ENCODE results near the gene ZC3H4. TPM values are rescaled to one million over a fixed set of nuclear protein-coding genes. Genes with fewer than 3 reads are reported as not detected.

ZC3H4 gene
- total RNA-seq, 1 donor from 2014 or later: 53.1 TPM

- TF ChIP-seq, protein P1, sequence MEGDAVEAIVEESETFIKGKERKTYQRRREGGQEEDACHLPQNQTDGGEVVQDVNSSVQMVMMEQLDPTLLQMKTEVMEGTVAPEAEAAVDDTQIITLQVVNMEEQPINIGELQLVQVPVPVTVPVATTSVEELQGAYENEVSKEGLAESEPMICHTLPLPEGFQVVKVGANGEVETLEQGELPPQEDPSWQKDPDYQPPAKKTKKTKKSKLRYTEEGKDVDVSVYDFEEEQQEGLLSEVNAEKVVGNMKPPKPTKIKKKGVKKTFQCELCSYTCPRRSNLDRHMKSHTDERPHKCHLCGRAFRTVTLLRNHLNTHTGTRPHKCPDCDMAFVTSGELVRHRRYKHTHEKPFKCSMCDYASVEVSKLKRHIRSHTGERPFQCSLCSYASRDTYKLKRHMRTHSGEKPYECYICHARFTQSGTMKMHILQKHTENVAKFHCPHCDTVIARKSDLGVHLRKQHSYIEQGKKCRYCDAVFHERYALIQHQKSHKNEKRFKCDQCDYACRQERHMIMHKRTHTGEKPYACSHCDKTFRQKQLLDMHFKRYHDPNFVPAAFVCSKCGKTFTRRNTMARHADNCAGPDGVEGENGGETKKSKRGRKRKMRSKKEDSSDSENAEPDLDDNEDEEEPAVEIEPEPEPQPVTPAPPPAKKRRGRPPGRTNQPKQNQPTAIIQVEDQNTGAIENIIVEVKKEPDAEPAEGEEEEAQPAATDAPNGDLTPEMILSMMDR (IDR thresholded peaks at IDR 0.05): no peak
- DNase-seq (ENCODE audit: extremely low spot score, unreplicated experiment): no peak
- Mint-ChIP-seq H3K36me3 (ENCODE audit: unreplicated experiment) (no peaks in the 10 kb centered on the region), H3K27ac (ENCODE audit: unreplicated experiment) (no peak overlapping the region), H3K9me3 (ENCODE audit: unreplicated experiment) (no peaks in the 10 kb centered on the region), H3K4me3 (ENCODE audit: unreplicated experiment) (peak overlapping the region; percentile 61), H3K4me1 (ENCODE audit: unreplicated experiment) (peaks cover 15% of the 10 kb centered on the region), H3K27me3 (ENCODE audit: unreplicated experiment) (peaks cover 21% of the 10 kb centered on the region)
These were observed 93.3 kb downstream of the ZC3H4 start for GRCh38 chr19:47020132-47020805.

DNA sequence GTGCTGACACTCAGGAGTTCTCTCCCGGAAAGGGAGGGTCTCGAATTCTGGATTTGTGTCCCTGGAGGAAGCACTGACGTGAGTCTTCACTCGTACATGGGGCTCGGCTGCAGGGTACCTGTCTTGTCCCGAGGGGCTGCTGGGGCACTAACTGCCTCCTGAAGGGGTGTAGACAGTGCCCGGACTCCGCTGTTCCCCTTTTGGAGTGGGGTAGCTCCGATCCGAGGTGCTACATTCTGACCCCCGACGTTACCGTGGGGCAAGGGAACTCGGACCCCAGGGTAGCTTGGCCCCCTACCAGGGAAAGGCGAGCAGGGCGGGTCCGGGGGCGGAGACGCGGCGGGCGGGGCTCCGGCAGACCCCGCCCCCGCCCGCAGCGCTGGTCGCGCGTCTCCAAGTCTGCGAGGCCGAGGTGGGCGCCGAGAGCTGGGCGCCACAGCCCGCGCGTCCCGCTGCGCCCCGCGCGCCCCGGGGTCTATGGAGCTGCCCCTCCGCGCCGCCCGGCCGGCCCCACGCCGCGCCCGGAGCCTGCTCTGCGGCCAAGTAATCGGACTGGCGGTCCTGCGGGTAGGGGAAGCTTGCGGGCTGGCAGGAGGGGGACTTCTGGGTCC lies 94.0 kb downstream of the ZC3H4 start, which contains the start of gene NPAS1:
TSS of gene NPAS1 (plus strand) at position 407 of the 611 bp plus-strand sequence. CDS start 1,211 bp downstream, outside the sequence.
- H3K4me3 Mint-ChIP-seq (ENCODE audit: unreplicated experiment): peak within 1 kb of the TSS; percentile 61
- DNase-seq (ENCODE audit: extremely low spot score, unreplicated experiment): no peak
- H3K9me3 Mint-ChIP-seq (ENCODE audit: unreplicated experiment): no peaks in the 10 kb centered on the region
- H3K27me3 Mint-ChIP-seq (ENCODE audit: unreplicated experiment): peaks cover 21% of the 10 kb centered on the region
- TF ChIP-seq, protein P1 (IDR thresholded peaks at IDR 0.05): no peak
- no peaks in the 10 kb centered on the region for H3K36me3 Mint-ChIP-seq (ENCODE audit: unreplicated experiment)
- H3K27ac Mint-ChIP-seq (ENCODE audit: unreplicated experiment): no peak within 1 kb of the TSS
- peaks cover 15% of the 10 kb centered on the region for H3K4me1 Mint-ChIP-seq (ENCODE audit: unreplicated experiment)

GRCh38 chr19:47018923-47019322 lies 94.7 kb downstream of the ZC3H4 start:
- H3K27me3 Mint-ChIP-seq (ENCODE audit: unreplicated experiment): peaks cover 18% of the 10 kb centered on the region
- no peak for DNase-seq (ENCODE audit: extremely low spot score, unreplicated experiment)
- H3K36me3 Mint-ChIP-seq (ENCODE audit: unreplicated experiment): no peaks in the 10 kb centered on the region
- H3K27ac Mint-ChIP-seq (ENCODE audit: unreplicated experiment): no peak overlapping the region
- H3K9me3 Mint-ChIP-seq (ENCODE audit: unreplicated experiment): no peaks in the 10 kb centered on the region
- peaks cover 15% of the 10 kb centered on the region for H3K4me1 Mint-ChIP-seq (ENCODE audit: unreplicated experiment)
- TF ChIP-seq, protein P1 (IDR thresholded peaks at IDR 0.05): no peak
- H3K4me3 Mint-ChIP-seq (ENCODE audit: unreplicated experiment): peak overlapping the region; percentile 53

Other genes starting within 250 kb of the ZC3H4 start
- 0.71 and 0.99 TPM in 2 replicates for gene NPAS1, start 93.9 kb downstream of the ZC3H4 start, total RNA-seq
- gene TMEM160, start 65.2 kb downstream of the ZC3H4 start, total RNA-seq: 35.2 and 41.4 TPM in 2 replicates
- gene SAE1, start 17.1 kb upstream of the ZC3H4 start, total RNA-seq: 96.6 and 110 TPM in 2 replicates
- gene BBC3, start 117.4 kb upstream of the ZC3H4 start, total RNA-seq: 27.9 and 34.3 TPM in 2 replicates
- 34.6 and 35.1 TPM in 2 replicates for gene CCDC9, start 142.7 kb upstream of the ZC3H4 start, total RNA-seq
- 16.7 and 17.4 TPM in 2 replicates for gene INAFM1, start 161.1 kb upstream of the ZC3H4 start, total RNA-seq
- 0.48 and 0.65 TPM in 2 replicates for gene C5AR1, start 196.1 kb upstream of the ZC3H4 start, total RNA-seq
- gene C5AR2, start 218.4 kb upstream of the ZC3H4 start, total RNA-seq: 0.08 TPM in 1 of 2 replicates, not detected in the other
- gene DHX34, start 235.5 kb upstream of the ZC3H4 start, total RNA-seq: 17.5 and 19.2 TPM in 2 replicates

Measured in osteocyte (in vitro differentiated cells).